DMS53 treated with DMSO at 0.1 percent for 48 hours (cell line): ENCODE data around the gene TTC32.
"Not testable (repeated sequence)": the region's sequence is repeated elsewhere in the genome, so short reads cannot be mapped to it uniquely, and the experiment has no call there.

Experiments
- DNase-seq: peaks from one replicate; lab custom pipeline; 2025; ENCODE audit not compliant: unreplicated experiment; lab: John Stamatoyannopoulos, UW

The TTC32 gene

DNA sequence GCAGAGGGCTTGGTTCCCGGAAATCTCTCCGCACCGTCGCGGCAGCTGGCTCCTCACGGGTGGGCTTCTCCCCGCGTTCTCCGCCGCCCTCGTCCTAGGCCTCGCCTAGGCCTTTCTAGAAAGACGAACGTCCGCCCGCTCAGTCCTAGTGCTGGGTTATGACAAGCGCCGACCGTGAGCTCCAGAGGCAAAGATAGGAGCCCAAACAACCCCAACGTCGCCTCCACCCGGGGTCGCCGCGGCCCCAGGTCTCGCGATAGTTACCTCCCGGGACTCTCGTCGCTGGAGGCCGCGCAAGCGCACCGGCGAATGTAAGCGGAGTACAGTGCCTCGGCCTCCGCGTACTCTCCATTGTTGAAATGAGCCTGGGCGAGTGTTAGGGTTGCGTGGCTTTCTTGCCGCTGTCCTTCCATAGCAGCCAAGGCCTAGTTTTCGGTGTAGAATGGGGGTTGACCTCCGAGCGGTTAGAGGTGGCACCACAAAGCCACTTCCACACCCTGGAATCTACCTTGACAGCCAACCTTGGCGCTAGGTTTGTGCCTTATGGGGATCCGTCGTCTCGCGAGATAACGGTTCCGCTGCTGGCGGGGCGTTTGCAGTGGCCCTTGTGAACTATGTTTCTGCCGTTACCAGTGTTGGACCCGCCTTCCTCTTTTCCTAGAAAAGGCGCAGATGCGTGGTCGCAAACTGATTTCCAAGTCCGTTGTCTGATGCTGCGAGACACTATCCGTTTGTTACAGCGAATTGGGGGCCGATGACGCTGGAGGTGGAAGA lies at the start of gene TTC32:
TTC32 (minus strand) TSS at position 542 of the 774 bp plus-strand sequence; CDS start at position 413, 129 bp downstream.
- DNase-seq: peak; percentile 82

DNA sequence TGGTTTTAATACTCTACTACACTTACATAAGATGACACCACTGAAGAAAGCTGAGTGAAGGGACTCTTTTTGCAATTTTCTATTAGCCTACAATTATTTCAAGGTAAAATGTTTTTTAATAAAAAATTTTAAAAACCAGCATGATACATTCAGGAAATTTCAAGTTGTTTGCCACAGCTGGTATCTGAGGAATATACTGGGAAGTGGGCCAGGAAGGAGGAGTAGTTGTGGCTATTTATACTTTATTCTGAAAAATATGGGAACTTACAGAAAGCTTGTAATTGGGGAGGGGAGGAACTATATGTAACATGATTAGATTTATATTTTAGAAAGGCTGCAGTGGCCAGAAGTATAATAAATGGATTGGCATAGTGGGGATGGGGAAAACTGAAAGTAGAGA lies 47.3 kb upstream of the TTC32 start:
- no peak for DNase-seq

DNA sequence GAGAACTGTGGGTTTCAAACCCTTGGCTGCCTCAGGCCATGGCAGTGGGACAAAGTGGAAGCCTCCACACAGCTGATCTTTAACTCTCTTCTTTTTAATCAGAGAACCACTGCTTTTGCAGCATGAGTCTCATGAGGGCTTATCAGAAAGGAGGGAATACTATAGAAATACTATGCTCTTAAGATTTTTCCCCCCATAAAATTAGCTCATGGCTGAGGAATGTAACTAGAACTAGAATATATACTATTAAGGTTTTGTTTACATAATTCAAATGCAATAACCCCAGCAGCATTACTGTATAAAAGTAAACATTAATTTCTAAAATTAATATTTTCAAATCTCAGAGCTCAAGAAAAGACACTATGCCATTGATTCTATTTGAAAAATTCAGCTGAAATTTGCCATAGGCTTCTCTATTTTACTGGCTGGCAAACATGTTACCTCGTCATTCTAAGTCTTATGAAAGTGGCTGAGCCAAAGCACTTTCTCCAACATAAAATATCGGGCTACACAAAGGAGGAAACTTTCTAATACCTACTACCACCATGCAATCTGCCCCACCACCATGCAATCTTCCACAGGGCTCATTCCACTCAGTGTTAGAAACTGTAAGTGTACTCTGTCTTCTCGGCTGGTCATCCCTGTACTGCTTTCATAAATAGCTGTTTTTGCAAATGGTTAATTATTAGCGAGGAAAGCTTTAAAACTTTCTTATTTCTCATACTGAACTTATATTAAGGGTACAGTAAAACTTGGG lies 45.6 kb upstream of the TTC32 start:
- no peak for DNase-seq

DNA sequence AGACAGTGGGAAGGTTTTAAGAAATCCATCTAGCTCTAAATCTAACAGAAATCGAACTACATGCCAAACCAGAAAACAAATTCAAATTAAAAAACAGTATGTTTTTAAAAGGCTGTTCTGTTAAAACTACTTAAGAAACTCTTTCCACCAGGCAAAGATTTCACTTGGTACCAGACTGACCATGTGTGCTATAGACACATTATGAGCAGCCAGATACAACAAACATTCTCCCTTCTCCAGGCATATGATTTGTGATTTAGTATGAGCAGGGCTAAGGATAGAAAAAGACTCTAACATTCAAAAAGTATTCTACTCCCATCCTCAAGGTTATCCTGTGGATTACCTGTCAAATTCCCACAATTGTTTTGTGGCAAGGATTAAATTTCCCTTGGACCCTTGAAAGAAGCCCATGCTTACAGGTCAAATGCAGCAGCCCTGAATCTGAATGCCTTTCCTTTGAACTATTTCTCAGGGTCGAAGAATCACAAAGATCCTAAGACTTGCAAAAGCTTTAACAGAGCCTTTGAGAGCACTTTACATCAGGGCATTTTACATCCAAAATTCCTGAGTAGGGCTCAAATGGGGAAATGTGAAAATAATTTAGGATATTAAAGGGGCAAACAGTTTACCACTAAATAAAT lies 42.5 kb upstream of the TTC32 start:
- no peak for DNase-seq

DNA sequence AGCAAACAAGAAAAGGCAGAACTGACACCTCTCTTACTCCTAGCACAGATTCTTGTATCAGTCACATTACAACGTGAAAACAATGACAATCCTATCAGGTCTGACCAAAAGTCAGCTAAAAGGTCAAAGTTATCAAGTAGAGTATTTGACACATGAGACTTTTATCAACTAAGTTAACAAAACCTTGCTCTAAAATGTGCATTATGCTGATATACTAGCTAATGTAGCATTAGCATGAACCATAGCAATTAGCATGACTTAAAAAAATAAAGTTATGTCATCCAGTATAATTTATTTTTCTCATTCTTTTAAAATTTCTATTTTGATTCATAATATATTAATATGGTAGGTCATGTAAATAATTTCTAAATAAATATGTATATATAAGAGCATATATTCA lies 41.4 kb upstream of the TTC32 start:
- DNase-seq: no peak

DNA sequence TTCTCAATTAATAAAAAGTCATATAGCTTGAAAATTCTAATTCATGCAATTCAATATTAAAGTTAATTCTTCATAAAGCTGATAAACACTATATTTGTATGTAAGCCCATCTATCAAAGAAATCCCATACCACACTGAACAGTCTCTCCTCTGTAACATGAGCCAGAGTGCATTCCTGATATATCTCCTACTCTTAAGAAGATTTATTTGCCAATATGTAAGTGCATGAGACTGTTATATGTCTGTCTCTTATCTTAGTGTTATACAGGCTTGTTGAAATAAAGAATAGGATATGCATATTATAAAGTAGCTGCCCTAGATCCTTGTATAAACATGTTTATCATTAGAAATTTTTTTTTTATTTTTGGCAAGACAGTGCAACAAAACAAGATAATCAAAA lies 40.4 kb upstream of the TTC32 start:
- no peak for DNase-seq

DNA sequence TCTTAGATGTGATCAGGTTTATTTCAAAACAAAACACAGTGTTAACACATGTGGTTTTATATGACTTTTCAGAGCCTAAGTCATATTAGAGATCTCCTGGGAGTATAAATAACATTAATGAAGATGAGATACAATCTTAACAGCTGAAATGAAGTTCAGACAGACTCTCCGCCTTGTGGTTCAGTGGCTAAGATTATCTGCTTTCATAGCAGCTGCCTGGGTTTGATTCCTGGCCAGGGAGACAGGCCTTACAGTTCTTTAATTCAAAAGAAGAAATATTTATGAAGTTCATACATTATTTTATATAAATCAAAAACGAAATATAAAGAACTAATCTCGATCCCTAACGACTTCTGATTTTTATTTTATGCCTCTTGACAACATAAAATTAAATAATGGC lies 35.2 kb upstream of the TTC32 start:
- no peak for DNase-seq

DNA sequence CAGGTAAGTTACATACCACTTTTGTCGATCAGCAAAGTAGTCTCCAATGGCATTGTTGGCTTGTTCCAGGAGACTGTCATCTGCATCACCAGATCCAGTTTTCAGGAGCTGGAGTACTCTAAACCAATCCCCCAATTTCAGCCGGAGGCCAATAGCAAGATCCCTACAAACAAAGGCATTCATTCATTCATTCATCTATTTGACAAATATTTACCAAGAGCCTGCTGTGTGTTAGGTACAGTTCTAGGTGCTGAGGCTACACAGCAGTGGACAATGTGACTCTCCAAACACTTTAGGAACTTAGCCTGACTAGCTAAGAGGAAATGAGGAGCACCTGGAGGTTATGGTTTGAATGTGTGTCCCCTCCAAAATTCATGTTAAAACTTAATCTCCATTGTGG lies 34.4 kb upstream of the TTC32 start:
- no peak for DNase-seq

DNA sequence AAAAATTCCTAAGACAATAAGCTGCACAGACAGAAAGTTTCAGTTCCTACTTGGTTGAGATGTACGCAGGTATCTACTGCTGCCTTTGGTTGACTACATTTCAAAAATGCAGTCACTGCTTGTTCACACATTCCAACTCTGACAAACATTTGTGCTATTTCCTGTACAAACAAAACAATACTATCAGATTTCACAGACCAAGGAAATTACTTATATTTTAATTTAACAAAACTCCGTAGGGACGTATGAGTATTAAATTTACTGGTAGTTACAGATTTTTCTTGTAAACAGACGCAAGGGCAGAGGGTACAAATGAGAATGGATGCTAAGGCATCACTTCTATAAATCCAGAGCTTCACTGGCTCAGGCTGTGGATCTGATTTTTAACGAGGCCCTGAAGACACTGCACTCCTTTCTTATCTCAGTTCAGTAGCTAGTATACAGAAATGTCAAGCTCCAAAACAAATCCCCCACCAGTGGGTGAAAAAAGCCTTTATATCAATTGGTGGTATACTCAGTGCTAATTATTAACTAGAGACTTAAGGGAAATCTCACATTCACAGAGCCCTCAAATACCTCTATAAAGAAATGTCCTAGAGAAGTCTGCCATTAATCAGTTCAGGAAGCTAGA lies 31.7 kb upstream of the TTC32 start:
- peak; percentile 1 for DNase-seq

DNA sequence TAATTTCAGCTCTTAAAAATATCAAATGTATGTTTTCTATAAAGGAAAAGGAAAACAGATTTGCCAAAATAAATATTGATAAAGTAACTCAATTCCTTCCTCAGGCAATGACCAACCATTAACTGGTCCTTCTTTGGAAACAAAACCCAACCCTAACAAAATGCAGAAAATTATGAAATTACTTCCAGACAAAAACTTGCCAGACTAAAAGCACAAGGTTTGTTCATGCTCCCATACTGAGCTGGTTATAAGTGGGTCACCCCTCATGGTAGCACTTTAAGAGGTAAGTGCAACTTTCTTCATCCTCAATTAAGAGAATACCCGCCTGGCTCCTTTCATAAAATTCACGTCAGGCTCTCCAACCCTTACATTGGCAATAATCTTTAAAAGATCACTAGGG lies 31.1 kb upstream of the TTC32 start:
- no peak for DNase-seq

DNA sequence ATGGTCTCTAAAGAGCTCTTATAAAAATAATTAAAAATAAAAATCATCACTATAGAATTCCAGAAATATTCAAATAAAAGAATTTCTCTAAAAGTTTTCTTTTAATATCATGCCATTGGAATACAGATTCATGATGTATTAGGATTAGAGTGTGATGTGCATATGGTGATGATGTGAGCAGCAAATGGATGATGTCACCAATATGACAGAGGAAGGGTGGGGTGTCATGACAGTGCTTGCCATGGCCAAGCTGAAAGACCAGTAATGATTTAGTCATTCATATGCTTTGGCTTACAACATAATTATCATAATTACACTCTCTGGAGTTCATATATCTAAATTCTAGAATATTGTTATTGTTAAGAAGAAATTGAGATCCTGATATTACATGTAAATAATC lies 27.4 kb upstream of the TTC32 start:
- no peak for DNase-seq

DNA sequence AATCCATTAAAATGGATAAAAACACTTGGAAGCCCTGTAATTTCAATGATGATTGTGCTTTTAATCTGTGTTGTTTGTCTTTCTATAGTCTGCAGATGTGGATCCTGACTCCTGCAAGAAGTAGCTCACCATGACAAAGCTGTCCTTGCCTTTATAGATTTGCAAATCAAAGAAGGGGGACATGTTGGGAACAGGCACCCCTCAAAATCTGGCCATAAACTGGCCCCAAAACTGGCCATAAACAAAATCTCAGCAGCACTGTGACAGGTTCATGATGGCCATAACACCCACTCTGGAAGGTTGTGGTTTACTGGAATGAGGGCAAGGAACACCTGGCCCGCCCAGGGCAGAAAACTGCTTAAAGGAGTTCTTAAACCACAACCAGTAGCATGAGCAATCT lies 26.0 kb upstream of the TTC32 start:
- not testable (repeated sequence) for DNase-seq

DNA sequence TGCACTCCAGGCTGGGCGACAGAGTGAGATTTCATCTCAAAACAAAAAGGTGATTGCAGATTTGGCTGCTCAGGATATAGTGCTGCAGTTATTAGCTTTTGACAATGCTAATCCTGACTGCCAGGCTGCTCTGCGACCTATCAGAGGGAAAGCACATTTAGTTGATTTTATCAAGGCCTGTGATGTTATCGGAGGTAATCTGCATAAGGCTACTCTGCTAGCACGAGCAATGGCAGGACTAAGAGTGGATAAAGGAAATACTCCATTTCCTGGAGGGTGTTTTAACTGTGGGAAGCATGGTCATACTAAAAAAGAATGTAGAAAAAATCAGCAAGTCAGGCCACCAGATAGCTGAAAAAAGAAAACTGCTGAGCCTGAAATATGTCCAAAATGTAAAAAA lies 22.7 kb upstream of the TTC32 start:
- DNase-seq: not testable (repeated sequence)

DNA sequence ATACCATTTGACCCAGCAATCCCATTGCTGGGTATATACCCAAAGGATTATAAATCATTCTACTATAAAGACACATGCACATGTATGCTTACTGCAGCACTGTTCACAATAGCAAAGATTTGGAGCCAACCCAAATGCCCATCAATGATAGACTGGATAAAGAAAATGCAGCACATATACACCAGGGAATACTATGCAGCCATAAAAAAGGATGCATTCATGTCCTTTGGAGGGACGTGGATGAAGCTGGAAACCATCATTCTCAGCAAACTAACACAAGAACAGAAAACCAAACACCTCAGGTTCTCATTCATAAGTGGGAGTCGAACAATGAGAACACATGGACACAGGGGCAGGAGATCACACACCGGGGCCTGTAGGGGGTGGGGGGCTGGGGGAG lies 20.4 kb upstream of the TTC32 start:
- DNase-seq: not testable (repeated sequence)

DNA sequence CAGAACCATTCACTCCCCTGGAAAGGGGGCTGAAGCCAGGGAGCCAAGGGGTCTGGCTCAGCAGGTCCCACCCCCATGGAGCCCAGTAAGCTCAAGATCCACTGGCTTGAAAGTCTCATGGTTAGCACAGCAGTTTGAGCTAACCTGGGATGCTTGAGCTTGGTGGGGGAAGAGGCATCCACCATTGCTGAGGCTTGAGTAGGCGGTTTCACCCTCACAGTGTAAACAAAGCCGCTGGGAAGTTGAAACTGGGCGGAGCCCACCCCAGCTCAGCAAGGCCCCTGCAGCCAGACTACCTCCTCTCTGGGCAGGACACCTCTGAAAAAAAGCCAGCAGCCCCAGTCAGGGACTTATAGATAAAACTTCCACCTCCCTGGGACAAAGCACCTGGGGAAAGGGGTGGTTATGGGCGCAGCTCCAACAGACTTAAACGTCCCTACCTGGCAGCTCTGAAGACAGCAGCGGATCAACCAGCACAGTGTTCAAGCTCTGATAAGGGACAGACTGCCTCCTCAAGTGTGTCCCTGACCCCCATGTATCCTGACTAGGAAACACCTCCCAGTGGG lies 14.7 kb upstream of the TTC32 start:
- no peak for DNase-seq

DNA sequence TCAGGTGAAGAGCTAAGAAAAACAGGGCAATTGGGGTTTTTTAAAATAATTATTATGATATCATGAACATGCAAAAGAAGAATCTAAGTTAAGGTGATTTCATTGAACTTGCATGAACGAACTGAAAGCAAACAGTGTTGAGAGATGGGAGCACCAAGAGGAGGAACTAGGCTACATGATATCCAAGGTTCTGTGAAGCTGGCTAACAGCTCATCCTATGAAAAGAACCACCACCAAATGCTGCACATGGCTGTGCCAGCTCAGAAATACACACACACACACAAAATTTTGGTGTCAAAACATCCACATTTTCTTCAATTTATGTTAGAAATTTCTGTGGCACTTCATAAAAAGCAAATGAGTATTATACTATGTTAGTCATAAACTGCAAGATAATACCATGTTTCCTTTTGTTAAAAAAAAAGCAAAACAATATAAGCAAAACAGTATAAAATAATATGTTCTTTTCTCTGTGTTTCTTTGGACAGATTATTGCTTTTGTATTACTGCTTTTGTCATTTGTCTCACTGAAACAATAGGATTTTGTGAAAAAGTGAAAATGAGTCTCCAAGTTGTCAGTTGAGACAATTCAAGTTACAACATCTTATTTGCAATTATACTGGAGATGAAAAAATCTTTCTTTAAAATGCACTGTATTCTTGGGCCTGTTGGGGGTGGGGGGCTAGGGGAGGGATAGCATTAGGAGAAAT lies 12.6 kb upstream of the TTC32 start:
- no peak for DNase-seq

DNA sequence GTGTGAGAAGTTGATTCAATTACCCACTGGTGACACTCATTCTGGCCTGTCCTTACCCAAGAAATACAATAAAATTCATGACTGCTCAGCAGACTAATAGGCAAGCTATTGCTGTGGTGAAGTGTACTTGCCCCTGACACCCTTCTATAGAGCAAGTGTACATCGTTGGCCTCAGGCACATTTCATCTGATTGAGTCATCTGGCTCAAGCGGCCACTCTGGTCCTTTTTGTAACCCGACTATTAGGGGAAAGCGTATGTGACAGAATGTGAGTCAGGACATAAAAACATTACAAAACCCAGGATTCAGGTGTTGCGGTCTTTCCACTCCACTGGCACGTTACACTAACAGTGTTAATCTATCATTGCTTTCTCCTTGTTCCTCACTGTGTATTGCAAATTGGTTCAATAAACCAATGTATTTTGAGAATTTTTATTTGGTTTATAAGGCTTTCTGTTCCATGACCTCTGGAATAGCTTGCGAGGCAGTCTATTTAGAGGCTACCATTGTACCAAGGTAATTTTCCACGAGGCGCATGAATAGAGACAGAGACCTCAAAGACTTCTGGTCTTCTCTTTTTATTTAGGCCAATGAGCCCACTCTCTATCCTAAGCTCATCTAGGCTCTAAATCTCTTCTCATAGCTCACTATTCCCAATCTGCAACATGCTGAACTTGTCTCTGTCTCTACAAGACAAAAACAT lies 10.2 kb upstream of the TTC32 start:
- DNase-seq: no peak

DNA sequence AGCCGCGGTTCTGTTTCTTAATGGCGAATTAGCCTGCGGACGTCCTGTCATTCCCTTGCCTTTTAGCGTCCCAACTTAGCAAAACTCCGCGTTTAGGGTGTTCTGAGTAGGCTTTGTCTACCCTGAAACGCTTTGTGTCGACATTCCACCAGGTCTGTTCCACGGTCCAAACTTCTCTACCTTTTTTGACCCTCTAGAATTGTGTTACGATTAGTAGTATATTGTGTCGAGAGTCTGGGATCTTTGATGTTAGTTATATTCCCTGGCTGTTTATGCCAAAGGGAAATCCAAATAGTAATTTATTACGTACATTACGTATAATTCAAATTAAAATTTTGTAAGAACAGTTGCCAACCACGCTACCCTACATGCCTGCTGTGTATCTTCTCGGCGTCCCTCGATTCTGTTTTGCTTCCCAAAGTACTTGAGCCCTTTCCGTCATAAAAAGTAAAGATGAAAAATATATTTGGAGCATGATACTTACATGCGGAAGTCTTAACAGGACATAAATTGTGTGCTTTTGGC lies 495 bp upstream of the TTC32 start:
- no peak for DNase-seq

DNA sequence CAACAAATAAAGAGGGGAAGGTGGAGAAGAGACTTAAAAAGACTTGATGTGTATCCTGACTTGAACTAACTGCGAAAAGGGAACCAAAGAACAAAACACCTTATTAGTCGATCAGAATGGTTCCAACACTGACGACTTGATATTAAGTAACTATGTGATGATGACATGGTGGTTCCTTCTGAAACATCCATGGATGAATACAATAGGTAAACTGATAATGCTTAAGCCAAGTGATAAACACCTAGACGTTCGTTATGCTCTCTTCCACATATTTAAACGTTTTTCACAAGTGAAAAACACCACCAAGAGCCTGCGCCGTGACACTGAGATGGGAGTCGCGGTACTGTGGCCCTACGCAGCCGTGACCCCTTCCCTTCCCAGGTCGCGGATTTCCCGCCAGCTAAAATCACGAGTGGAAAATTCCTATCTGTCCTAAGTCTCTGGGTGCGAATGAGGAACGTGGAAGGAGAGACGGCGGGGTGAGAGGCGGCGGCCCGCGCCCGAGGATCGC lies 797 bp downstream of the TTC32 start:
- peak; percentile 15 for DNase-seq
